Large intestine (tissue), 3 donors: ENCODE results near the gene KARS1. TPM values are rescaled to one million over a fixed set of nuclear protein-coding genes. Genes with fewer than 3 reads are reported as not detected.

Experiments used
- DNase-seq, 2 donors: peaks; one replicate each; pipeline versions ENCODE4 v3.0.0 to v3.0.0-alpha.2; 2013
- H3K27ac ChIP-seq: one replicate; pipeline ENCODE4 v1.5.1; 2013; ENCODE audit warnings: low read length
- H3K27me3 ChIP-seq: 2 replicates; pipeline ENCODE4 v1.6.1; 2013; ENCODE audit warnings: low read length; ENCODE audit not compliant: control insufficient read depth, insufficient read depth
- H3K36me3 ChIP-seq: 2 replicates; pipeline ENCODE4 v1.6.1; 2013; ENCODE audit warnings: low read length; ENCODE audit not compliant: control insufficient read depth, insufficient read depth
- H3K4me1 ChIP-seq: one replicate; pipeline ENCODE4 v1.6.1; 2013; ENCODE audit warnings: low read length; ENCODE audit not compliant: control insufficient read depth, insufficient read depth
- H3K4me3 ChIP-seq: one replicate; pipeline ENCODE4 v1.5.1; 2013; ENCODE audit warnings: low read length
- H3K9me3 ChIP-seq: one replicate; pipeline ENCODE4 v1.6.1; 2013; ENCODE audit warnings: mild to moderate bottlenecking, low read depth, low read length, moderate library complexity; ENCODE audit not compliant: control insufficient read depth
- WGBS: methylation state at CpG from one replicate; pipeline ENCODE4 v1.1.5; 2013; ENCODE audit warnings: low lambda C conversion rate; ENCODE audit not compliant: insufficient coverage; 5-methylcytosine and 5-hydroxymethylcytosine counted together
- polyA plus RNA-seq: library from polyadenylated mRNA; unstranded; fragments of 120-200 nt; gene quantifications from one replicate; pipeline ENCODE4 v1.2.1, GENCODE V29; 2013

The KARS1 gene
- polyA plus RNA-seq, 1 donor, result 100 TPM

DNA sequence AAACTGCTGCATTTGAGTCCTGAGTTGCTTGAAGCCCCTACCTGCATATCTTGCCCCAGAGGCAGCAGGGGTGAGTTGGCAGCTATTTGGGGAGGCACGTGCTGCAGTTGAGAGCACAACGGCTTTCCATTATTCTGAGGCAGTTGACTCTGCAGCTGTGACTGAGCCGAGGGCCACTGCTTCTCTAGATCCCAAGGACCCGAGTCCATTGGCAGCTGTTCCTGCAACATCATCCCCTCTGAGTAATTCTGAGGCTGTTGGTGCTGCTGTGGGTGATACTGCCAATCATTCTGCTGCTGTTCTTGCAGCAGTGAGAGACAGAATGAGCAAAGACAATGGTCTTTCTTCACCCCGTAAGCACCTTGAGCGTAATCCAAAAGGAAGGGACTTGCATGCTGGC lies 12.9 kb upstream of the KARS1 start:
- Histone ChIP-seq H3K36me3 (peaks cover 36% of the 10 kb centered on the region), H3K4me1 (no peaks in the 10 kb centered on the region)
- no CpG with 5 or more reads among the region's 6 CpGs for WGBS

GRCh38 chr16:75658175-75658574 lies 10.7 kb upstream of the KARS1 start:
- Histone ChIP-seq H3K36me3 (peaks cover 44% of the 10 kb centered on the region), H3K4me1 (no peaks in the 10 kb centered on the region), H3K4me3 (no peak overlapping the region), H3K27ac (no peak overlapping the region), H3K9me3 (no peaks in the 10 kb centered on the region), H3K27me3 (no peaks in the 10 kb centered on the region)
- no CpG with 5 or more reads among the region's 2 CpGs for WGBS
- no peak for DNase-seq

More for the DNA sequence above, 12.9 kb upstream of the KARS1 start:
- H3K27me3 ChIP-seq, result no peaks in the 10 kb centered on the region
- H3K27ac ChIP-seq, result no peak overlapping the region
- no peak overlapping the region for H3K4me3 ChIP-seq
- DNase-seq, result no peak
- H3K9me3 ChIP-seq, result no peaks in the 10 kb centered on the region

DNA sequence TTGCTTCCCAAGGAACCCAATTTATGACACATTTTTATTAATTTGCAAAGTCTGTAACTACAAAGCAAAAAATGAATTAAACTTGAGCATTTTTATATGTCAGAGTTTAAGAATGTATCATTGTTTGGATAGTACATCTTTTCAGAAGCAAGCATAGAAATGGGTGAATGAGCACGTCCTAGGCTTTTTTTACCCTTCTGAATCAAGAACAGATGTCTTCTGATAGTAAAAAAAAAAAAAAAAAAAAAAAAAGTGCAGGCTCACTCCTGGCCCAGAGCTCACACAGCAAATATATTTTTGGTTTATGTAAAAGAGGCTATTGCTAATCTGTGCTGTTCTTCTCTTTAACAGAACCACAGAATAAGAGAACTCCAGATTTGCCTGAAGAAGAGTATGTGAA lies 6.5 kb upstream of the KARS1 start:
- WGBS, result no CpG with 5 or more reads among the region's 1 CpG
- Histone ChIP-seq H3K4me1 (peaks cover 4% of the 10 kb centered on the region), H3K27ac (no peak overlapping the region), H3K27me3 (no peaks in the 10 kb centered on the region), H3K36me3 (peaks cover 39% of the 10 kb centered on the region), H3K4me3 (no peak overlapping the region), H3K9me3 (no peaks in the 10 kb centered on the region)
- no peak for DNase-seq

GRCh38 chr16:75648265-75649076 lies 1.0 kb upstream of the KARS1 start:
- Histone ChIP-seq H3K27me3 (no peaks in the 10 kb centered on the region), H3K27ac (peak overlapping the region; percentile 87), H3K4me1 (peaks cover 16% of the 10 kb centered on the region), H3K9me3 (no peaks in the 10 kb centered on the region), H3K4me3 (peak overlapping the region; percentile 88), H3K36me3 (peaks cover 19% of the 10 kb centered on the region)
- WGBS, result no CpG with 5 or more reads among the region's 62 CpGs
- DNase-seq, result peak; percentile 78 to 88

DNA sequence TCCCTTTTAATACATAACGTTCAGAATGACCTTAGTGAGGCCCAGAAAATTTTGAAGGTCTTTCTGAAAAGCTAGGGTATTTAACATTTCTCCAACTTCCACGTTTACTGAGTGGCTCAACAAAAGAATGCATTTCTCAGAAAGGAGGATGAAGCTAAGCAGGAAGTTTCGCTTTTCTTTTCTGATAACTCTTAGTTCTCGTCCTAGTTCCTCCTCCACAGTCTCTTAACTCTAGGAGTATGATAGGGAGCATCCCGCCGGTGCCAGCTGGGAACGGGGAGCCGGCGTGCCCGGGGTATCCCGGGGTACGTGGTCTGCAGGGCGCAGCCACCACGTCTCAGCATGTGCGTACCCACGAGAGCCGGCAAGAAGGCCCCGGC lies 363 bp downstream of the KARS1 start:
- no CpG with 5 or more reads among the region's 18 CpGs for WGBS
- Histone ChIP-seq H3K27me3 (no peaks in the 10 kb centered on the region), H3K4me1 (peaks cover 16% of the 10 kb centered on the region), H3K36me3 (peaks cover 28% of the 10 kb centered on the region), H3K9me3 (no peaks in the 10 kb centered on the region), H3K4me3 (peak overlapping the region; percentile 88), H3K27ac (peak overlapping the region; percentile 87)
- DNase-seq, result no peak

GRCh38 chr16:75644240-75645012 lies 3.0 kb downstream of the KARS1 start:
- peak in 1 of 2 donors; percentile 42 for DNase-seq

GRCh38 chr16:75640598-75640997 lies 6.9 kb downstream of the KARS1 start:
- H3K4me3 ChIP-seq, result no peak overlapping the region
- peaks cover 10% of the 10 kb centered on the region for H3K4me1 ChIP-seq
- 90% methylated on average over 2 of the region's 6 CpGs for WGBS
- no peaks in the 10 kb centered on the region for H3K9me3 ChIP-seq
- peaks cover 77% of the 10 kb centered on the region for H3K36me3 ChIP-seq
- DNase-seq, result no peak
- no peaks in the 10 kb centered on the region for H3K27me3 ChIP-seq
- H3K27ac ChIP-seq, result no peak overlapping the region

More at GRCh38 chr16:75644240-75645012, 3.0 kb downstream of the KARS1 start:
- no peaks in the 10 kb centered on the region for H3K27me3 ChIP-seq
- H3K27ac ChIP-seq, result no peak overlapping the region
- no peaks in the 10 kb centered on the region for H3K9me3 ChIP-seq
- H3K36me3 ChIP-seq, result peaks cover 51% of the 10 kb centered on the region
- 0% methylated on average over 1 of the region's 7 CpGs for WGBS
- peaks cover 13% of the 10 kb centered on the region for H3K4me1 ChIP-seq
- no peak overlapping the region for H3K4me3 ChIP-seq

- Histone ChIP-seq H3K27ac (no peak overlapping the region), H3K36me3 (peaks cover 82% of the 10 kb centered on the region), H3K9me3 (no peaks in the 10 kb centered on the region), H3K4me1 (no peaks in the 10 kb centered on the region), H3K4me3 (no peak overlapping the region), H3K27me3 (no peaks in the 10 kb centered on the region)
- WGBS, result no CpG with 5 or more reads among the region's 3 CpGs
- DNase-seq, result no peak
These were observed 12.4 kb downstream of the KARS1 start for GRCh38 chr16:75635036-75635435.

GRCh38 chr16:75632857-75633256 lies 14.6 kb downstream of the KARS1 start:
- Histone ChIP-seq H3K9me3 (no peaks in the 10 kb centered on the region), H3K27ac (no peak overlapping the region), H3K27me3 (no peaks in the 10 kb centered on the region), H3K4me3 (no peak overlapping the region), H3K36me3 (peaks cover 90% of the 10 kb centered on the region), H3K4me1 (no peaks in the 10 kb centered on the region)
- WGBS, result no CpG with 5 or more reads among the region's 8 CpGs
- DNase-seq, result peak in 1 of 2 donors; percentile 24

DNA sequence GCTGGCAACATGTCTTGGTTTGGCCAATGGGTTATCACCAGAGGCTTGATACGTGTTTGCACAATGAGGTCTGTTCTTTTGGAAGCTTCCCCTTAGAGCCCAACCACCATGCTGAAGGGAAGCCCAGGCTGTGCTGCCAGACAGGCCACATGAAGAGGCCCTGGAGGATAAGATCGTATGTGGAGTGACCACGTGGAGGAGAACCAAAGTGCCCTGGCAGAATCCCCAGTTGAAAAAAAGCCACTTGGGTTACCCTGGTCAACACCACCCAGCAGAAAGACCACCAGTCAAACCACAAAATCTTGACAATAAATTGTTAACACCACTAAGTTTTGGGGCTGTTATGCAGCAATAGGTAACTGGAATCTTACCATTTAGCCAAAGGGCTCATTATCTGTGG lies 17.4 kb downstream of the KARS1 start:
- H3K4me3 ChIP-seq, result no peak overlapping the region
- no peak overlapping the region for H3K27ac ChIP-seq
- no peaks in the 10 kb centered on the region for H3K9me3 ChIP-seq
- DNase-seq, result no peak
- H3K4me1 ChIP-seq, result no peaks in the 10 kb centered on the region
- no CpG with 5 or more reads among the region's 3 CpGs for WGBS
- H3K36me3 ChIP-seq, result peaks cover 84% of the 10 kb centered on the region
- no peaks in the 10 kb centered on the region for H3K27me3 ChIP-seq
